ENCODE measurements around the gene CWC22.
A peak's percentile ranks its signal among the peaks of the same experiment; 100 is the strongest.
"Not testable (repeated sequence)": the region's sequence is repeated elsewhere in the genome, so short reads cannot be mapped to it uniquely, and the experiment has no call there.

CWC22 gene

DNA sequence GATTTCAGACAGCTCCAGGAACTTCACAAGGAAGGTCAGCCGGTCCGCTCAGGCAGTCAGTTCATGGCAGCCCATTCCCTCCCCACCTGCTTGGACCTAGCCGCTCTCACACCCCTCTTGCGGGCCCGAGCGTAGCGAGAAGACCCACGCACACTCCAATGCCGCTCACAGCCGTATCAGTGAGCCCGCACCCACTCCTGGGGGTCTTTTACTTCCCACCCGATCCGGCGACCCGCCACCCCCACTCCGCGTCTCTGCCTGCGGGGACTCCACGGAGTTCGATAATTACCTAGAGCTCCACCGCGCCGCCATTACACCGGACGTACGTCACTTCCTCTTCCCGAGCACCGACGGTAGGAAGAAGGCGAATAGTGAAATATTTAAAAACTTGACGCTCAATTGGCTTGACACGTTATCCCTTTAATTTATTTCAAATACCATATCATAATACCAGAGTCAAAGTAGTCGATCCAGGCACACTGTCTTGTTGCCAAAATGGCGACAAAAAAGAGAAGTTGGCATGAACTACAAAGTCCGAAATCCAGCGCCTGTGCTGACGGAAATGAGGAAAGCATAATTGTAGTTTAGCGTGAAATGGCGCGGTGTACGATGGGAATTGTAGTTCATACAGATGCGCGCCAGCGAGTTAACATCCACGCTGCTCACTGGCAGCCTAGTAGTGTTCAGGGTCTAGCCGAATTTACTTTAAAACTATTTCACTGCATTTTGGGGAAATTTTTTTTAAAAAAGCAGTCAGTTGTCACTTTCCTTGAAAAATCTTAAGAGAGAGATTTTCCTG is at the start of gene CWC22:
Gene CWC22, minus strand, starts transcription at position 517 of the 799 bp plus-strand sequence. CDS start 13,956 bp downstream, outside the sequence.
- peak; percentile 85 for DNase-seq (ENCODE audit: low spot score)

DNA sequence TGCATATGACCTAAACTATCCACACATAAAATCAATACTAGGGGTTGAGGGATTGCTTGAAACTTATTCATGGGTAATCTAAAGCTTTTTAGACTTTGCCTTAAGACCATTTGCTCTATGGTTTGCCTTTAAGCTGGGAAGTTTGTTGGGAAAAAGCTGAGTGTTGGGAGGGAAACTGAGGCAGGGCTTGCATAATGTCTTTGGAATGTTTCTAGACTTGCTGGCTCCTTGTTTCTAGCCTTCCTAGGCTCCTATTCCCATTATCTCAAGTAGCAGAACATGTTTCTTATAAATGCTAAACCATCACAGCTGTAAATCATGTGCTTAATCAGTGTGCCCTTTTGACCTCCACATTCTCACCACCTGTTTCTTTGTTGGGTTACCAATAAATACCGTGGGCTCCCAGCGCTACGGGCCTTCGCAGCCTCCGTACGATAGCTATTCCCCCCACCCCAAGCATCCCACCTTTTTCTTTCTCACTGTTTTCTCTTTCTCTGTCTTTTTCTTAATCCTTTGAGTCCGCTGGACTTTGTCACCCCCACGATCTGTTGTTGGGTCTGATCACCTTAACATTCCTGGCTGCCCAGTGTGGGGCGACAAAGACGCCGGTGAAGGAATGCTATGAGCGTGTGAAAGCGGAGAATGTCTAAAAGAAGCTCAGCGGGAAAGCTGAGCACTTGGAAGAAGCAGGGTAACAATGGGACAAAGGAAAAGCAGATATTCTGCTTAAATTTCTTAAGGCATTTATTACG is 49.4 kb upstream of the CWC22 start:
- DNase-seq (ENCODE audit: low spot score): peak; percentile 73

DNA sequence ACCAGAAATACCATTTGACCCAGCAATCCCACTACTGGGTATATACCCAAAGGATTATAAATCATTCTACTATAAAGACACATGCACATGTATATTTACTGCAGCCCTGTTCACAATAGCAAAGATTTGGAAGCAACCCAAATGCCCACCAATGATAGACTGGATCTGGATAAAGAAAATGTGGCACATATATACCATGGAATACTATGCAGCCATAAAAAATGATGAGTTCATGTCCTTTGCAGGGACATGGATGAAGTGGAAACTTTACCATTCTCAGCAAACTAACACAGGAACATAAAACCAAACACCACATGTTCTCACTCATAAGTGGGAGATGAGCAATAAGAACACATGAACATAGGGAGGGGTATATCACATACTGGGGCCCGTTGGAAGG is 47.5 kb upstream of the CWC22 start:
- not testable (repeated sequence) for DNase-seq (ENCODE audit: low spot score)

DNA sequence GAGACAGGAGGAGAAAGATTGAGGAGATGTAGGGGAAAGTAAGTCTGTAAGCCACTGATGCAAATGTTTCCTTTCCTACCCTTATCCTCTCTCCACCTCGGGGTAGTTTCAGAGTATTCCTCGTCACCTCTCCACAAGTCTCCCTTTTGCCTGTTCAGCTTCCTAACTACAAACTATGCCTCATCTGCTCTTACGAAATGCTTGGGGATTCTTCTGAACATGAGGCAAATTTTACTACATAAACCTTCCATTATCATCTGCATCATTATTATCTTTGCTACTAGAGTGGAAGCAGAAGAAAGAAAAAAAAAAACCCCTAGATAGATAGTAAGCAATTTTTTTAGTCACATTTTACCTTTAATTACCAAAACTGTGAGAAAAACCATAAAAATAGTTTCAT is 43.1 kb upstream of the CWC22 start:
- DNase-seq (ENCODE audit: low spot score): no peak

DNA sequence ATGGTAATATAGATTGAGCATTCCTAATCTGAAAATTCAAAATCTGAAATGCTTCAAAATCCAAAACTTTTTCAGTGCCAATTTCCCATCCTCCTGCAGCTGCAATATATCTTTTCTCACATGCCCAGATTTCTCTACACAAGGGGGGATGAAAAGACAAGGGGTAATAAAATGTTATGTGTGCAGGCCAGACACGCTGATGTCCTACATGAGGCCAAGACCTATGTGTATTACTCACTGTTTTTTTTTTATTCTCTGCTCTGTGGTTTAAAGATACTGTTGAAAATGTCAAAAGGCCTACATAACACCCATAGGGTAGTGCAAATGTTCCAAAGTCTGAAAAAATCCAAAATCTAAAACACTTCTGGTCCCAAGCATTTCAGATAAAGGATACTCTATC is 41.2 kb upstream of the CWC22 start:
- DNase-seq (ENCODE audit: low spot score): no peak

DNA sequence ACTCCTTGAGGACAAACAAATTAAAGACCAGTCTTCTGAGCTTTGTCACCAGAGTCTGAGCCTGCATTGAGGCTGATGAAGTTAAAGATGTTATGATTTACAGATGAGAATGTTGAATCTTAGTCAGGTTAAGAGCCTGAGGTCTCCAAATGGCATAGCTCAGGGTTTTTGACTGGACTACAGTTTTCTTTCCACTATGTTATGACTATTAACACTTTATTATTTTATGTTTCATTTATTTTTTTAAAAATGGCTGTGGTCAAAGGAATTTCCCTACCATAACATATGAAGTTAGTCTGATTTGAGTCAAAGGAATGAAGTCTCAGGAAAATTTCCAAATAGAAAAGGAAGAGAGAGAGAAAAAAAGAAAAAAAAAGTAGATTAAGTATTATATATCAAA is 39.7 kb upstream of the CWC22 start:
- no peak for DNase-seq (ENCODE audit: low spot score)

DNA sequence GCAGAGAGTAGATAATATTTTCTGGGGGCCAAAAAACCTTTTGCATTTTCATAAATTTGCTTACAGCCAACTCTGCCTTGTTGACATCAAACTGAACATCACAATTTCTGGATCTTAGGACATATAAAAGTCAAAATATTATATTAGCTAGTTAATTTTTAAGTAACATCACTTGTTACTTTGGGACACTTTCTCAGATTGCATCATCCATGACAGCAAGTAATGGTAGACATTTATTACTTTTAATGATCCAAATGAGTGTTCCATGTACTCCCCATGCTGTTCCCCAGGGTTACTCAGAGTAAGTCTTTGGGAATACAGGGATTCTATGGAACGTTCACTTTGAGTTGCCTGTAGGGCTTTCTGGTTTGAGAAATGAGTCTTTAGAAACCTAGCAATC is 39.1 kb upstream of the CWC22 start:
- DNase-seq (ENCODE audit: low spot score): no peak

DNA sequence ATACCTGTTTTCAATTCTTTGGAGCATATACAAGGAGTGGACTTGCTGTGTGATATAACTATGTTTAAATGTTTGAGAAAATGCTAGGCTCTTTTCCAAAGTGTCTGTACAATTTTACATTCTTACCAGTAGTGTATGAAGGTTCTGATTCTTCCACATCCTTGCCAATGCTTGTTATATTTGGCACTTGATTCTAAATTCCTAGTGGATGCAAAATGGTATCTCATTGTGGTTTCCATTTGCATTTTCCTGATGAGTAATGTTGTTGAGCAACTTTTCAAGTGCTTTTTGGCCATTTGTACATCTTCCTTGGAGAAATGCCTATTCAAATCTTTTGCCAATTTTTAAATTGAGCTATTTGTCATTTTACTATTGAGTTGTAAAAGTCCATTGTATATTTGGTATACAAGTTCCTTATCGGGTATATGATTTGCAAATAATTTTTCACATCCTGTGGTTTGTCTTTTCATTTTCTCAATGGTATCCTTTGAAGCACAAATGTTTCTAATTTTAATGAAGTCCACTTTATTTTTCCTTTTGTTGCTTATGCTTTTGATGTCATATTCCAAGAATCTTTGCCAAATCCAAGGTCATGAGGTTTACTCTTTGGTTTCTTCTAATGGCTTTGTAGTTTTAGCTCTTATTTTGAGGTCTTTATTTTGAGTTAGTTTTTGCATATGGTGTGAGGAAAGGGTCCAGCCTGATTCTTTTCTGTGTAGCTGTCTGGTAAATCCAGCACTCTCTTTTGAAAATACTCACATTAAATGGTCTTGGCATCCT is 33.2 kb upstream of the CWC22 start:
- DNase-seq (ENCODE audit: low spot score): no peak

DNA sequence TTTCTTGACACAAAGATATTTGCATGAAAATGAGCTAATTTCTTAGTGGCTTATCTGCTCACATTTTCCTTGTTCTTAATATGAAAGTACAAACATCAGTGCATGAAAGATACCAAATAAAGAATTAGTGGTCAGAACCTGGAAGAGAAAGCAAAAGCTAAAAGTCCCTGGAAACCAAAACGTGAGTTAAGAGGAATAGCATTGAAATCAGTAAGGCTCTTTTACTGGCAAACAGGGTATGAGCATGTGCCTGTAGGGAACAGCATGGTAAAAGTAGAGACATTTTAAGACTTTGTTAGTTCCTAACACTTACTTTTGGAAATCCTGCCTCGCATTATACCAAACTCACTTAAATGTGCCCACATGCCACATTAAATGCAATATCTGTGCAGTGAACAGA is 31.9 kb upstream of the CWC22 start:
- no peak for DNase-seq (ENCODE audit: low spot score)

DNA sequence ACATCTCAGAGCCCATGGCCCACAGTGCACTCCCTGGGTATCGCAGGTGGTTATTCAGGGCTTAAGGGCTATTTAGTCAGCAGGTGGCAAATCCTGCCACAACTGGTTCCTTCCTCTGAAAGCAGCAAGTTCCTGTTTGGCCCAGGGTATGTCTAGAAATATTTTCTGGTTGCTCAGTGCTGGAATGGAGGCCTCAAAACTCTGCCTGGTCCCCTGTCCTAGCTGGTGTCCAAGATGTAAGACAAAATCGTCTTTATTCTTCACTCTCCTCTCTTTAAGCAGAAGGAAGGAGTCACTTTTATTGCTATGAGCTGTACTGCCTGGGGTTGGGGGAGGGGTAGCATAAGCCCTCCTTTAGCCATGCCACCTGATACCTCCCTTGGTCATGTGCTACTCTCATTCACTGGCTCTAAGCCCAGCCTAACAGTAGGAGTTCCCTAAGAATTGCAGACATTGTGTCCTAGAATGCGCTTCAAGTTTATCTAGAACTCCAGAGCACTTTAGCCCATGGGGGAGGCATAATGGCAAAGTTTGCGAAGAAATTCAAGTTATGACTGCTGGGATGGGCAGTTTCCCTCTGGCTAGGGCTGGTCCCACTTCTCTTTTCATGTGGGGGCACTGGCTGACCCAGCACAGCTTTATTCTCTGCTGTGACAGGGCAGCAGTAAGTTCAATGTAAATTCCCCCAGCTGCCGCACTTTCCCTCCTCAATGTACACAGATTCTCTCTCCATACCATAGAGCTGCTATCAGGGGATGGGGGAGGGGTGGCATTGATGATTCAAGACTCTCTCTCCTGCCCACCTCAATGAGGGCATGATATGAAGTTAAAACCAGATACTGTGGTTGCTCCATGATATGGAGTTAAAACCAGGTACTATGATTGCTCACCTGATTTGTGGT is 27.1 kb upstream of the CWC22 start:
- no peak for DNase-seq (ENCODE audit: low spot score)

DNA sequence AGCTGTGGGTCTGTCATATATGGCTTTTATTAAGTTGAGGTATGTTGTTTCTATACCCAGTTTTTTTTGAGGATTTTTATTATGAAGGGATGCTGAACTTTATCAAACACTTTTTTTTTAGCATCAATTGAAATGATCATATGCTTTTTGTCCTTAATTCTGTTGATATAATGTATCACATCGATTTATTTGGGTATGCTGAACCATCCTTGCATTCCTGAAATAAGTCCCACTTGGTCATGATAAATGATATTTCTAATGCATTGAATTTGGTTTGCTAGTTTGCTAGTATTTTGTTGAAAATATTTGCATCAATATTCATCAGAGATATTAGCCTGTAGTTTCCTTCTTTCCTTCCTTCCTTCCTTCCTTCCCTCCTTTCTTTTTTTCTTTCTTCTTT is 22.5 kb upstream of the CWC22 start:
- DNase-seq (ENCODE audit: low spot score): no peak

DNA sequence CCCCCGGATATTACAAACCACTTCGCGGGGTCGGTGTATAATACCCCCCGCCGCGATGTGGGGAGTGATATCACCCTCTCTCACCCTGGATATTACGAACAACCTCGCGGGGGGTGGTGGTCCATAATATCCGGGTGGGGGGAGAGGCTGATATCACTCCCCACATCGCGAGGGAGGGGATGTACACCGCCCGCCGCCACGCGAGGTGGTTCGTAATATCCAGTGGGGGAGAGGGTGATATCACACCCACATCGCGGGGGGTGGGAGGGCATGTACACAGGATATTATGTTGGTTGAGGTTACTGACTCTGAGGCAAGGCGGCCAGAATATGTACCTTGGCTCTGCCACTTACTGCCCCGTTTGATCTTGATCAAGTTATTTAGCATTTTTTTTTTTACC is 14.8 kb upstream of the CWC22 start:
- no peak for DNase-seq (ENCODE audit: low spot score)

DNA sequence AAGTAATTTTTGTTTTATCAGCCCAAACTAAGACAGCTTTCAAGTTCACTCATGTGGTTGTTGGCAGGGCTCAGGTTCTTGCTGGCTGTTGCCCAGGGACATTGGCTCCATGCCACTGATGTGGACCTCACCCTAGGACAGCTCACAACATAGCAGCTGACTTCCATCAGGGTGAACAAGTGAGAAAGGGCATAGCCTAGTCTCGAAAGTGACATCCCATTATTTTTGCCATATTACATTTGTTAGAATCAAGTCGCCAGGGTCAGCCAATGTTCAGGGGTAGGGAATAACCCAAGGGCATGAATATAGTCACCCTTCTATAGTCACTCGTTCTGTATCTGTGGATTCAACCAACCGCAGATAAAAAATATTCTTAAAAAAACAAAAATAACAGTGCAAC is 10.7 kb upstream of the CWC22 start:
- no peak for DNase-seq (ENCODE audit: low spot score)

DNA sequence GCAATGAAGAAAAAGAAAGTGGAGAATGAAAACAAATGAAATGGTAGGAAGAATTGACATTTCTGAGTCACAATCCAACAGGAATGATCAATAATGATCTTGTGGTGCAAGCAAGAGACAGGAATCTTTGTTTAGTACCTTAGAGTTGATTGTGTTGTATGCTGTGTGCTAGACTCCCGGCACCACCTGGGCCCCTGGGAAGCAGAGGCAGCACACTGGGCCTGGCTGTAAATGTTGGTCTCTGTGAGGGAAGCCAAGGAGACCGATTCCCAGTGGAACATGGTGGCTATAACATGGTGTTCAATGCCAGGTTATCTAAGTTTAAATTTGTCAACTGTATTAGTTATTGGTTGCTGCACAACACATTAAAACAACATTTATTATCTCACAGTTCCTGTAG is 9.8 kb upstream of the CWC22 start:
- DNase-seq (ENCODE audit: low spot score): no peak

DNA sequence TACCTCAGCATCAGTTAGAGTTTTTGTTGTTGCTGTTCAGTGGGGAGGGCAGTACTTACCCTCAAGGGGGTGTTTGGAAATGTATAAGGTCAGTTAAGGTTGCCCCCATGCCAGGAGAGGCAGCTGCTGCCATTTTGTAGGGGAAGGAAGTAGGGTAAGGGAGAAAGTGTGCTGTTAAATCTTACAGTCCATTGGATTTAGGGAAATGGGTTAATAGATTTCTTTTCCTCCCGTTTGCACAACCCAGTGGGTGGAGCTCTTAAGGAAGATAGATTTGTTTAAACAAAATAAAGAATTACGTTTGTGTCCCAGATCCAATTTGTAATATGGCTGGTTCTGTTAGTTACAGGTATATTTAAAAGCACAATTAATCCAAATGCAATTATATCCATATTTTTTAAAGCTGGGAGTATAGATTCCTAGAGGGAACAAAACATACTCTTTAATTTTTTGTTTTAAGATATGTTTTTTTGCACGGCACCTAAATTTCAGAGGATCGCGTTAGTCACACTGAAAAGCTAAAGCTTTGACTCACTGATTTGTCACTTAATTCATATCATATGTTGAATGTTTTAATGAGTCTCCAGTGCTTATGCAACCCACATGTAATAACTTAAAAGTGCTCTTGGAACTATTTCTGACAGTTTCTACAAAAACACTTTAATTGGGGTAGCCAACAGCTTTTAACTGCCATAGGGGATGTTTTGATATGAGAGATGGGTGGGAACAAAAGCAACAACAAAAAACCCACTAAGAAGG is 9.0 kb upstream of the CWC22 start:
- DNase-seq (ENCODE audit: low spot score): no peak

DNA sequence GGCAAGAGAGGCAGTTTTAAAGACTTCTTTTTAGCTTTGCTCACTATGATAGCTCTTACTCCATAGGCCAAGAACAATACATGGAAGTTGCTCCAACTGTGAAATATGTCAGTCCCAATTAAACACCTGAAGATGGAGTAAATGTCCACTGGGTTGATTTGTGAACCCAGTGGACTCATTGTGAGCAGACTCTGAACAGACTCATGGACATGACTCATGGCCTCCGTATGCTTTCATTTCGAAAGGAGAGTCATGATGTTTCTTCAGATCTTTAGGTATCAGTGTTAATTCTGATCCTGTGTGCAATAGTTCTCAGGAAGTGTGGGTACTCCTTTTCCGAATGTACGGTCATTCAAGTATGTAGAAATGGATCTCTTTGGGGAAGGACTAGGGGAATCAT is 5.4 kb upstream of the CWC22 start:
- no peak for DNase-seq (ENCODE audit: low spot score)

DNA sequence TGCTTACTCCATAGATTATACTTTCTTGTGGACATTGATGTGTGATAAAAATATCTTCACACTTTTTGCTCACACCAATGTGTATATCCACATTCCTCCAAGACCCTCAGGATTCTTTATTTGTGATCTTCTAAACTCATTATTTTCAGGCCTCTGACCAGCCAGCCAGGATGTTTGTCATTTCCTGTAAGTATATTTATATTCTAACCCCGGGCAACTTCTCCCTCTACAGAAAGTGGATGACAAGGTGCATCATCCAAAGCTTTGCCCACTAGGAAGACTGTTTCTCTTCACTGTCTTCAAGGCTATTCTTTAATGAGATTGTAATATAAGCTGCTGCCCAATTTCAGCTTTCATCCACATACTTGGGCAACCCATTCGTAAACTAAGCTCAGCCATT is 3.6 kb upstream of the CWC22 start:
- no peak for DNase-seq (ENCODE audit: low spot score)

DNA sequence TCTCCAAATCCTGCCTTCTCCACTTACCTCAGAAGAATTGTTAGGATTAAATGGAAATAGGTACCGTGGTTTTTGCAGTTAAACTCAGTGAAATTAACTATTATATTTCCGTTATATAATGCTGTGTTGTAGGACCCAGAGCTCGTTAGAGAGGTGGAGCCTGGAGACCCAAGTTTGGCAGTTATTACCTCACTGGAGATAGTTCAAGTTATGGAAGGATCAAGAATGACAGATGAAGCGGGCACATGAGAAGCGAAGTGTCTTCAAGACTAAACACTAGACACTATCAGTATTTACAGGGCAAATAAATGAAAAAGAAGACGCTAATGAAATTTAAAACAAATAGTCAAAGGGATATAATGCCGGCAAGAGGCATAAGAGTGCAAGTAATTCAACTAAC is 866 bp downstream of the CWC22 start:
- no peak for DNase-seq (ENCODE audit: low spot score)

DNA sequence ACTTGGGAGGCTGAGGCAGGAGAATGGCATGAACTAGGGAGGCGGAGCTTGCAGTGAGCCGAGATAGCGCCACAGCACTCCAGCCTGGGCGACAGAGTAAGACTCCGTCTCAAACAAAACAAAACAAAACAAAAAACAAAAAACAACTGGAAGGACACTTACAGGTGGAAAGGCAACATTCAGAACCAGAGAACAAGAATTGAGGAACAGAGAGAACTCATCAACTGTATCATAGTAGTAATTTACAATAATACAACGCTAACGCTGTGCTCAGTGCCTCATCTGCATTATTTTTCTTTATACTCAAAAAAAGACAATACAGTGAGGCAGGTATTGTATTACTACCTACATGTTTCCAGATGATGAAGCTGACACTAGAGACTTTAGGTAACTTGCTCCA is 1.6 kb downstream of the CWC22 start:
- DNase-seq (ENCODE audit: low spot score): not testable (repeated sequence)

DNA sequence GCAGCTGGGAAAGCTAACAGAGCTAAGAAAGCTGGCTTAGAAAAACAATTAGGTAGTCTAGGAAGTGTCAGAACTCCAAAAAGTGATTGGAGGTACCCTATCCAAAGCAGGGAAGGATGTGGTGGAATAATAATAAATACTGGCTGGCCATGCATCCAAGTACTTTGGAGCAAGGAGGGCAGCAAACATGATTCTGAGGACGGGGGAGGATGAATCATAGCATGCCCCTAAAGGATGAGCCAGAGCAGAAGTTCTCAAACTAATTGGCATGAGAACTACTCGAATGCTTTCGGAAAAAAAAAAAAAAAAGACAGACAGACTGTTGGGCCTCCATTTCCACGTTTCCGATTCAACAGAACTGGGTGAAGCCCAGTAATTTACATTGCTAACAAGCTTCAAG is 2.4 kb downstream of the CWC22 start:
- DNase-seq (ENCODE audit: low spot score): no peak

DNA sequence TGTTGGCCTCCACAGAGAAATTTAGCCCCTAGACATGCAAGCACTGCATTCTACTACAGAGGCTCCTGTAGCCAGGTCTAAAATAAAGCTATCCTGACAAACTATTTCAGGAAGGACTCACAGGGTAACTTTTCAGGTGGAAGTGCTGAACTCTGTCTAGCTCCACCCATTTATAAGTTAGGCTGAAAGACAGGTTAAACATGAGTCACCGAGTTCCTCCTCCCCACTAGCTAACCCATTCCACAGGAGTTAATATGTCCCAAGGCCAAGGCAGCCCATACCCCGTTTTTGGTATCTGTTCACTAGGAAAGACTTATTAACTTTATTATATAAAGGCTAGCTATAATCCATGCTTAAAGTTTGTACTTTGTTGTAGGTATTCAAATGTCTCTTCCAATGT is 3.5 kb downstream of the CWC22 start:
- DNase-seq (ENCODE audit: low spot score): no peak

All from ecto neural progenitor cell (in vitro differentiated cells).